HL-60 (cell line): ENCODE results near the gene DLL4.

Experiments
- CTCF ChIP-seq: IDR thresholded peaks from one replicate; pipeline ENCODE4 v1.5.1; 2011; ENCODE audit warnings: low read length, control low read depth, inconsistent platforms; ENCODE audit not compliant: insufficient read depth
- GABPA ChIP-seq: IDR thresholded peaks from 2 replicates; pipeline ENCODE4 v1.6.1; 2012; ENCODE audit warnings: low read depth
- POLR2AphosphoS5 ChIP-seq: IDR thresholded peaks from 2 replicates; pipeline ENCODE4 v1.6.1; 2012; ENCODE audit warnings: low read depth
- REST ChIP-seq: IDR thresholded peaks from 2 replicates; pipeline ENCODE4 v1.6.1; 2012; ENCODE audit warnings: low read depth; ENCODE audit not compliant: insufficient replicate concordance

GRCh38 chr15:40982855-40983254 is 53.7 kb downstream of the DLL4 start:
- TF ChIP-seq CTCF (no peak), REST (no peak), POLR2AphosphoS5 (no peak), GABPA (no peak)
